ENCODE data around the gene KLKB1. TPM values are rescaled to one million over a fixed set of nuclear protein-coding genes. Genes with fewer than 3 reads are reported as not detected.

KLKB1 gene
- total RNA-seq, 2 experiments from 2014 or later = not detected

GRCh38 chr4:186307497-186307896, 80.2 kb downstream of the KLKB1 start:
- Histone ChIP-seq H3K79me2 (ENCODE audit: insufficient read depth, low read depth, low read length) (no peaks in the 10 kb centered on the region), H3K4me1 (ENCODE audit: insufficient read depth, low read length, poor library complexity, severe bottlenecking) (no peaks in the 10 kb centered on the region), H3K4me2 (ENCODE audit: low read length) (no peak overlapping the region), H3K9me2 (ENCODE audit: insufficient read depth, low read length) (no peaks in the 10 kb centered on the region), H4K20me1 (ENCODE audit: insufficient read depth, low read length) (no peaks in the 10 kb centered on the region), H3K4me3 (ENCODE audit: low read depth, low read length, poor library complexity, severe bottlenecking) (no peak overlapping the region), H3K27ac (ENCODE audit: low read depth, low read length, poor library complexity, severe bottlenecking) (no peak overlapping the region), H3K36me3 (ENCODE audit: insufficient read depth, low read length) (no peaks in the 10 kb centered on the region), H3K9me3 (ENCODE audit: low read length) (no peaks in the 10 kb centered on the region), H2AFZ (ENCODE audit: low read length) (no peak overlapping the region)
- ChIA-PET POLR2A (interaction anchor here (0.7 kb wide), 1 partner anchor 198 kb away, joined by 4 read pairs; no protein-coding TSS in a partner anchor), CTCF (ENCODE audit: unreplicated experiment) (no interaction called here)
- TF ChIP-seq EZH2phosphoT487 (IDR thresholded peaks at IDR 0.05; ENCODE audit: borderline replicate concordance, low read depth, low read length) = no peak
- TF ChIP-seq, protein P1, sequence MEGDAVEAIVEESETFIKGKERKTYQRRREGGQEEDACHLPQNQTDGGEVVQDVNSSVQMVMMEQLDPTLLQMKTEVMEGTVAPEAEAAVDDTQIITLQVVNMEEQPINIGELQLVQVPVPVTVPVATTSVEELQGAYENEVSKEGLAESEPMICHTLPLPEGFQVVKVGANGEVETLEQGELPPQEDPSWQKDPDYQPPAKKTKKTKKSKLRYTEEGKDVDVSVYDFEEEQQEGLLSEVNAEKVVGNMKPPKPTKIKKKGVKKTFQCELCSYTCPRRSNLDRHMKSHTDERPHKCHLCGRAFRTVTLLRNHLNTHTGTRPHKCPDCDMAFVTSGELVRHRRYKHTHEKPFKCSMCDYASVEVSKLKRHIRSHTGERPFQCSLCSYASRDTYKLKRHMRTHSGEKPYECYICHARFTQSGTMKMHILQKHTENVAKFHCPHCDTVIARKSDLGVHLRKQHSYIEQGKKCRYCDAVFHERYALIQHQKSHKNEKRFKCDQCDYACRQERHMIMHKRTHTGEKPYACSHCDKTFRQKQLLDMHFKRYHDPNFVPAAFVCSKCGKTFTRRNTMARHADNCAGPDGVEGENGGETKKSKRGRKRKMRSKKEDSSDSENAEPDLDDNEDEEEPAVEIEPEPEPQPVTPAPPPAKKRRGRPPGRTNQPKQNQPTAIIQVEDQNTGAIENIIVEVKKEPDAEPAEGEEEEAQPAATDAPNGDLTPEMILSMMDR (conservative IDR thresholded peaks at IDR 0.05; ENCODE audit: low read length) = no peak
- no TSS peak for BruUV-seq (replicated peaks)
- no peak for DNase-seq (ENCODE audit: low spot score)
- intact Hi-C loops (cut with micrococcal nuclease; ENCODE audit: unreplicated experiment) = no loop called here

- ChIA-PET POLR2A (interaction anchor here (0.7 kb wide), 1 partner anchor 198 kb away, joined by 4 read pairs; no protein-coding TSS in a partner anchor), CTCF (ENCODE audit: unreplicated experiment) (interaction anchor here (0.6 kb wide), 1 partner anchor 499 kb away, joined by 4 read pairs; no protein-coding TSS in a partner anchor)
- H2AFZ ChIP-seq (ENCODE audit: low read length) = no peak overlapping the region
- no peak for DNase-seq (ENCODE audit: low spot score)
- no peak overlapping the region for H3K4me3 ChIP-seq (ENCODE audit: low read depth, low read length, poor library complexity, severe bottlenecking)
- H3K4me2 ChIP-seq (ENCODE audit: low read length) = no peak overlapping the region
- intact Hi-C loops (cut with micrococcal nuclease; ENCODE audit: unreplicated experiment) = no loop called here
- no peaks in the 10 kb centered on the region for H3K9me3 ChIP-seq (ENCODE audit: low read length)
- H4K20me1 ChIP-seq (ENCODE audit: insufficient read depth, low read length) = no peaks in the 10 kb centered on the region
- no peak overlapping the region for H3K27ac ChIP-seq (ENCODE audit: low read depth, low read length, poor library complexity, severe bottlenecking)
- no peaks in the 10 kb centered on the region for H3K79me2 ChIP-seq (ENCODE audit: insufficient read depth, low read depth, low read length)
- H3K36me3 ChIP-seq (ENCODE audit: insufficient read depth, low read length) = no peaks in the 10 kb centered on the region
- no peaks in the 10 kb centered on the region for H3K9me2 ChIP-seq (ENCODE audit: insufficient read depth, low read length)
- H3K4me1 ChIP-seq (ENCODE audit: insufficient read depth, low read length, poor library complexity, severe bottlenecking) = no peaks in the 10 kb centered on the region
- TF ChIP-seq, protein P1 (conservative IDR thresholded peaks at IDR 0.05; ENCODE audit: low read length) = no peak
- no peak for TF ChIP-seq EZH2phosphoT487 (IDR thresholded peaks at IDR 0.05; ENCODE audit: borderline replicate concordance, low read depth, low read length)
- BruUV-seq (replicated peaks) = no TSS peak
Observed at GRCh38 chr4:186307916-186308315, 80.6 kb downstream of the KLKB1 start.

Other genes starting within 250 kb of the KLKB1 start
- 0.26 and 0.38 TPM in 2 replicates for gene TLR3, start 158.4 kb upstream of the KLKB1 start, total RNA-seq (2014; rRNA removed; shearing (Covaris generic))
- gene TLR3, start 158.4 kb upstream of the KLKB1 start, total RNA-seq (2022) = 0.53 and 0.77 TPM in 2 replicates
- gene FAM149A, start 122.8 kb upstream of the KLKB1 start, total RNA-seq (2014; rRNA removed; shearing (Covaris generic)) = not detected in 2 replicates
- gene FAM149A, start 122.8 kb upstream of the KLKB1 start, total RNA-seq (2022) = not detected in 2 replicates
- gene CYP4V2, start 35.9 kb upstream of the KLKB1 start, total RNA-seq (2014; rRNA removed; shearing (Covaris generic)) = 6.2 and 6.9 TPM in 2 replicates
- gene CYP4V2, start 35.9 kb upstream of the KLKB1 start, total RNA-seq (2022) = 10.8 and 12.5 TPM in 2 replicates
- gene F11, start 38.7 kb downstream of the KLKB1 start, total RNA-seq (2014; rRNA removed; shearing (Covaris generic)) = not detected in 2 replicates
- not detected in 2 replicates for gene F11, start 38.7 kb downstream of the KLKB1 start, total RNA-seq (2022)

All from OCI-LY7 (cell line).